Erythroblast (primary cell): Measurements from ENCODE around the gene CBX4.
"Not testable (repeated sequence)": the region's sequence is repeated elsewhere in the genome, so short reads cannot be mapped to it uniquely, and the experiment has no call there.

Experiments
- DNase-seq, 2 experiments: peaks; one replicate each; lab custom pipeline; 2025; lab: John Stamatoyannopoulos, UW
- GATA1 ChIP-seq: IDR thresholded peaks from 2 replicates; pipeline ENCODE4 v1.6.1; 2011; ENCODE audit warnings: low read depth, mild to moderate bottlenecking, control low read depth, low read length, moderate library complexity
- POLR2A ChIP-seq: IDR thresholded peaks from 2 replicates; pipeline ENCODE4 v1.6.1; 2011; ENCODE audit warnings: mild to moderate bottlenecking, low read length

CBX4 gene

GRCh38 chr17:79865351-79866210, 26.3 kb upstream of the CBX4 start:
- DNase-seq = no peak
- TF ChIP-seq POLR2A = no peak
- no peak for TF ChIP-seq GATA1

GRCh38 chr17:79864617-79865250, 25.5 kb upstream of the CBX4 start:
- TF ChIP-seq POLR2A = no peak
- no peak for DNase-seq

- DNase-seq = no peak
- TF ChIP-seq GATA1 = no peak
- TF ChIP-seq POLR2A = no peak
Observed at GRCh38 chr17:79864147-79864546, 24.9 kb upstream of the CBX4 start.

GRCh38 chr17:79862771-79863440, 23.7 kb upstream of the CBX4 start:
- TF ChIP-seq GATA1 = no peak
- no peak for TF ChIP-seq POLR2A
- no peak for DNase-seq

GRCh38 chr17:79862238-79862637, 23.0 kb upstream of the CBX4 start:
- DNase-seq = no peak
- TF ChIP-seq GATA1 (no peak), POLR2A (no peak)

GRCh38 chr17:79861413-79862216, 22.4 kb upstream of the CBX4 start:
- no peak for TF ChIP-seq GATA1
- TF ChIP-seq POLR2A = no peak
- DNase-seq = no peak

- TF ChIP-seq POLR2A = no peak
- TF ChIP-seq GATA1 = no peak
- no peak for DNase-seq
Observed at GRCh38 chr17:79859676-79860615, 20.7 kb upstream of the CBX4 start.

- TF ChIP-seq POLR2A = no peak
- TF ChIP-seq GATA1 = no peak
- no peak for DNase-seq
Observed at GRCh38 chr17:79857095-79857494, 17.9 kb upstream of the CBX4 start.

- DNase-seq = no peak
- TF ChIP-seq POLR2A (no peak), GATA1 (no peak)
Observed at GRCh38 chr17:79855331-79856124, 16.3 kb upstream of the CBX4 start.

- no peak for DNase-seq
- no peak for TF ChIP-seq GATA1
- TF ChIP-seq POLR2A = no peak
Observed at GRCh38 chr17:79854080-79855060, 15.1 kb upstream of the CBX4 start.

- DNase-seq = not testable (repeated sequence)
Observed at GRCh38 chr17:79853168-79853567, 13.9 kb upstream of the CBX4 start.
